Stimulated activated naive CD8-positive, alpha-beta T cell treated with anti-CD3 and anti-CD28 coated beads, Interleukin-15, amount 100 ng/mL, for 72 hours (primary cell): ENCODE data around the gene LAMA4.

ENCODE experiments used
- ATAC-seq: fragments of 150-1000 bp; cut with Tn5 transposase; 2 replicates; pipeline ENCODE4 v1.10.0; 2021; ENCODE audit warnings: mild to moderate bottlenecking, moderate library complexity
- DNase-seq, 2 donors: peaks; one replicate each; pipeline ENCODE4 v3.0.0; 2021 to 2022
- H3K27ac Mint-ChIP-seq, 2 donors: one replicate each; pipeline ENCODE4 v1.8.0; 2022; ENCODE audit warnings: mild to moderate bottlenecking in 2 of 2, mixed read lengths in 2 of 2, moderate library complexity in 2 of 2
- H3K27me3 Mint-ChIP-seq: one replicate; pipeline ENCODE4 v1.8.0; 2022; ENCODE audit warnings: mixed read lengths
- H3K4me1 Mint-ChIP-seq: one replicate; pipeline ENCODE4 v1.8.0; 2022; ENCODE audit warnings: mild to moderate bottlenecking, mixed read lengths
- H3K4me3 Mint-ChIP-seq, 2 donors: one replicate each; pipeline ENCODE4 v1.8.0; 2022; ENCODE audit warnings: mild to moderate bottlenecking in 2 of 2, mixed read lengths in 2 of 2, moderate library complexity in 1 of 2
- H3K9me3 Mint-ChIP-seq, 2 donors: one replicate each; pipeline ENCODE4 v1.8.0; 2022; ENCODE audit warnings: mixed read lengths in 2 of 2

The LAMA4 gene

GRCh38 chr6:112254921-112255320, 554 bp upstream of the LAMA4 start:
- Mint-ChIP-seq H3K27ac (no peak overlapping the region), H3K9me3 (no peaks in the 10 kb centered on the region), H3K27me3 (peaks cover 59% of the 10 kb centered on the region), H3K4me1 (peaks cover 17% of the 10 kb centered on the region), H3K4me3 (peak overlapping the region in 1 of 2 donors; percentile 80)
- DNase-seq, result no peak
- ATAC-seq, result no peak

GRCh38 chr6:112253498-112253840, 898 bp downstream of the LAMA4 start:
- peak overlapping the region; percentile 80 to 87 for H3K4me3 Mint-ChIP-seq
- peaks cover 17% of the 10 kb centered on the region for H3K4me1 Mint-ChIP-seq
- H3K27ac Mint-ChIP-seq, result no peak overlapping the region
- DNase-seq, result peak in 1 of 2 donors; percentile 15
- H3K9me3 Mint-ChIP-seq, result no peaks in the 10 kb centered on the region
- peaks cover 63% of the 10 kb centered on the region for H3K27me3 Mint-ChIP-seq
- ATAC-seq, result peak; percentile 63

GRCh38 chr6:112252571-112253497, 1.5 kb downstream of the LAMA4 start:
- ATAC-seq (no peak), DNase-seq (no peak)
- Mint-ChIP-seq H3K4me1 (peaks cover 17% of the 10 kb centered on the region), H3K27me3 (peaks cover 63% of the 10 kb centered on the region), H3K4me3 (peak overlapping the region in 1 of 2 donors; percentile 80), H3K27ac (no peak overlapping the region), H3K9me3 (no peaks in the 10 kb centered on the region)

- ATAC-seq (no peak), DNase-seq (no peak)
- Mint-ChIP-seq H3K27ac (peak overlapping the region in 1 of 2 donors; percentile 36), H3K4me1 (peaks cover 17% of the 10 kb centered on the region), H3K9me3 (no peaks in the 10 kb centered on the region), H3K27me3 (peaks cover 53% of the 10 kb centered on the region), H3K4me3 (no peak overlapping the region)
Measured at GRCh38 chr6:112251171-112251875, 3.0 kb downstream of the LAMA4 start.

- Mint-ChIP-seq H3K27me3 (peaks cover 38% of the 10 kb centered on the region), H3K4me3 (no peak overlapping the region), H3K27ac (no peak overlapping the region), H3K9me3 (no peaks in the 10 kb centered on the region), H3K4me1 (peaks cover 14% of the 10 kb centered on the region)
- ATAC-seq (no peak), DNase-seq (no peak)
Measured at GRCh38 chr6:112249489-112249888, 4.9 kb downstream of the LAMA4 start.

- ATAC-seq, result no peak
Measured at GRCh38 chr6:112247275-112247674, 7.1 kb downstream of the LAMA4 start.

GRCh38 chr6:112245511-112246203, 8.7 kb downstream of the LAMA4 start:
- ATAC-seq, result no peak
- DNase-seq, result no peak
- no peak overlapping the region for H3K27ac Mint-ChIP-seq
- H3K9me3 Mint-ChIP-seq, result no peaks in the 10 kb centered on the region
- no peak overlapping the region for H3K4me3 Mint-ChIP-seq
- H3K27me3 Mint-ChIP-seq, result peaks cover 10% of the 10 kb centered on the region
- peaks cover 9% of the 10 kb centered on the region for H3K4me1 Mint-ChIP-seq

More at GRCh38 chr6:112247275-112247674, 7.1 kb downstream of the LAMA4 start:
- Mint-ChIP-seq H3K4me1 (peaks cover 3% of the 10 kb centered on the region), H3K4me3 (no peak overlapping the region), H3K27me3 (peaks cover 22% of the 10 kb centered on the region), H3K27ac (no peak overlapping the region), H3K9me3 (no peaks in the 10 kb centered on the region)
- DNase-seq, result no peak

GRCh38 chr6:112243861-112244827, 10.2 kb downstream of the LAMA4 start:
- H3K4me1 Mint-ChIP-seq, result peaks cover 9% of the 10 kb centered on the region
- DNase-seq, result no peak

GRCh38 chr6:112241820-112242429, 12.4 kb downstream of the LAMA4 start:
- Mint-ChIP-seq H3K4me3 (no peak overlapping the region), H3K4me1 (peaks cover 10% of the 10 kb centered on the region), H3K27ac (peak overlapping the region in 1 of 2 donors; percentile 21), H3K27me3 (peaks cover 14% of the 10 kb centered on the region), H3K9me3 (no peaks in the 10 kb centered on the region)
- peak; percentile 43 for ATAC-seq
- no peak for DNase-seq

More at GRCh38 chr6:112243861-112244827, 10.2 kb downstream of the LAMA4 start:
- no peaks in the 10 kb centered on the region for H3K9me3 Mint-ChIP-seq
- H3K27me3 Mint-ChIP-seq, result no peaks in the 10 kb centered on the region
- no peak for ATAC-seq
- H3K27ac Mint-ChIP-seq, result no peak overlapping the region
- H3K4me3 Mint-ChIP-seq, result no peak overlapping the region

GRCh38 chr6:112237595-112237994, 16.8 kb downstream of the LAMA4 start:
- DNase-seq, result no peak
- ATAC-seq, result no peak
- peaks cover 41% of the 10 kb centered on the region for H3K27me3 Mint-ChIP-seq
- H3K9me3 Mint-ChIP-seq, result no peaks in the 10 kb centered on the region
- H3K4me1 Mint-ChIP-seq, result peaks cover 27% of the 10 kb centered on the region
- H3K4me3 Mint-ChIP-seq, result no peak overlapping the region
- no peak overlapping the region for H3K27ac Mint-ChIP-seq

- Mint-ChIP-seq H3K4me1 (peaks cover 22% of the 10 kb centered on the region), H3K4me3 (no peak overlapping the region), H3K9me3 (no peaks in the 10 kb centered on the region), H3K27ac (no peak overlapping the region), H3K27me3 (peaks cover 41% of the 10 kb centered on the region)
- DNase-seq (no peak), ATAC-seq (no peak)
Measured at GRCh38 chr6:112237066-112237465, 17.3 kb downstream of the LAMA4 start.

GRCh38 chr6:112235956-112236355, 18.4 kb downstream of the LAMA4 start:
- ATAC-seq, result peak; percentile 99
- Mint-ChIP-seq H3K9me3 (no peaks in the 10 kb centered on the region), H3K27ac (no peak overlapping the region), H3K4me1 (peaks cover 17% of the 10 kb centered on the region), H3K27me3 (peaks cover 41% of the 10 kb centered on the region), H3K4me3 (no peak overlapping the region)
- peak; percentile 53 to 81 for DNase-seq

GRCh38 chr6:112234601-112235000, 19.8 kb downstream of the LAMA4 start:
- Mint-ChIP-seq H3K27ac (no peak overlapping the region), H3K9me3 (no peaks in the 10 kb centered on the region), H3K27me3 (peaks cover 41% of the 10 kb centered on the region), H3K4me1 (peaks cover 17% of the 10 kb centered on the region), H3K4me3 (no peak overlapping the region)
- no peak for ATAC-seq
- DNase-seq, result no peak

GRCh38 chr6:112233847-112234246, 20.5 kb downstream of the LAMA4 start:
- DNase-seq (no peak), ATAC-seq (no peak)
- H3K27me3 Mint-ChIP-seq, result peaks cover 41% of the 10 kb centered on the region
- no peak overlapping the region for H3K27ac Mint-ChIP-seq
- no peak overlapping the region for H3K4me3 Mint-ChIP-seq
- peaks cover 17% of the 10 kb centered on the region for H3K4me1 Mint-ChIP-seq
- no peaks in the 10 kb centered on the region for H3K9me3 Mint-ChIP-seq
